NCI-H524 (cell line): Measurements from ENCODE around the gene RHBDD3.

Experiments used
- DNase-seq, 2 experiments: peaks; one replicate each; lab custom pipeline; 2025; lab: John Stamatoyannopoulos, UW

Gene RHBDD3

DNA sequence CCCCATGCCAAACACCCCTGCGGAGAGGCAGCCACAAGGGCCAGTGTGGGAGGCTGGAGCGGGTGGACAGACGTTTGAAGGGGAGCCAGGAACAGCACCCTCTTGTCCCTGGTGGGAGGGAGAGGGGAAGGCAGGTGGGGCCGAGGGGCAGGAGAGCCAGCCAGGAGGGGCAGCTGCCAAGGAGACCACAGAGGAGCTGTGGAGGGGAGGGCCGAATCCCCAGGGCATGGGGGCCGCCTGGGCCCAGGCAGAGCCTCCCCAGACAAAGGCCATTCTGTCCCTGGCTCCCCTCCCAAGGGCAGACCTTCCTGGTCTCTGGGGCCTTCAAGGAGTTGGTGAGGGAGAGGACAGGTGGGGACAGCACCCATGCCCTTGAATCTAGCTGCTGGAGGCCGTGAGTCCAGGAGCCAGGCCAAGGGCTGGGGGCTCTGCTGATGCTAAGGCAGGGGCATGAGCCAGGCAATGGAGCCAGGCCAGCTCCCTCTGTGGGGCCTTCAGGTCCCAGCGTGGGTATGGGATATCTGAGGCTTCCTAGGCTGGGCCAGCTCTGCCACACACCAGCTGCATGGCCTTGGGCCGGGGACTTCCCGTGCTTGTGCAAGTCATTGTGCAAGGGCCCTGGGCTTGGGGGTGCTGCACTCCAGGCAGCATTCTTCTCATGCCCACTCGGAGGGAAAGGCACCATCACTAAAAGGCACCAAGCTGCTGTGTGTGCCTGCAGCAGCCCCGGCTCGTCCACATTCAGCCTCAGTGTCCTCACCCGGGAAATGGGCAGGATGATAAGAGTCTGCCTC lies 50.7 kb downstream of the RHBDD3 start:
- DNase-seq = no peak

GRCh38 chr22:29216011-29216872 lies 51.5 kb downstream of the RHBDD3 start:
- DNase-seq = no peak

DNA sequence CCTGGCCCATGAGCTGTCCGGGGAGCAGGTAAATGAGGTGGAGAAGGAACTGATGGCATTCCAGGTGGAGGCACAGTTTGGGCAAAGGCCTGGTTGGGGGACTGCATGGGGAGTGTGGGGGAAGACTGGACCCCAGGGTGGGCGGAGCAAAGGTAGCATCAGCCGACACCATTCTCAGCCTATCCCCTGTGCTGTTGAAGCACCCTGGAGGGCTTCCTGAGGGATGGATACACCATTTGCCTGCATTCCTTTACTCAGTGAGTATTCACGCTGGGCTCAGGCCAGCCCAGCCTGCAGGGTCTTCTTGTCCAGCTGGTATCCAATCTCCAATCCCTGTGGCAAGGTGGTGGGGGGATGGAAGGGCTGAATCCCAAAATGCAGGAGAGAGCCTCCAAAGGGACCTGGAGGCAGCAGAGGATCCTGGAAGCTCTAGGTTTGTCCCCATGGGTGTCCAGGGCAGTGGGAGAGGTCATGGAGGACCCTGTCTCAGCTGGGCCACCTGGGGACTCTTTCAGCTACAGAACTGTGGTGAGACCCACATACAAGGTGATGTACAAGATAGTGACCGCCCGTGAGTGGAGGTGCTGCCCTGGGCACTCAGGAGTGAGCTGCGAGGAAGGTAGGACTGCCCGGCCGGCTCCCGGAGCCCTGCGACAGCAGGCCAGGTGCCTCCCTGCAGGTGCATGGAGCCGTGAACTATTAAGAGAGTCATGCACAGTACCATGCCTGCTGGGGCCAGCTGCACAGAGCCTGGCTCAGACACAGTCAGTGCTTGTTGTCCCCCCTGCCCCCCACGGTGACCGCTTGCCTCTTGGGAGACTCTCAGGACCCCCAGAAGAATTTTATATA lies 52.5 kb downstream of the RHBDD3 start:
- no peak for DNase-seq

- DNase-seq = no peak
These were observed 53.5 kb downstream of the RHBDD3 start for GRCh38 chr22:29214232-29214631.

- DNase-seq = no peak
These were observed 54.3 kb downstream of the RHBDD3 start for GRCh38 chr22:29213493-29213892.

- DNase-seq = no peak
These were observed 55.0 kb downstream of the RHBDD3 start for GRCh38 chr22:29212743-29213142.

GRCh38 chr22:29211466-29211865 lies 56.3 kb downstream of the RHBDD3 start:
- DNase-seq = no peak

- no peak for DNase-seq
These were observed 56.7 kb downstream of the RHBDD3 start for GRCh38 chr22:29211066-29211465.
